Psoas muscle (tissue), 8 donors: ENCODE results near the gene GLUD1. TPM values are rescaled to one million over a fixed set of nuclear protein-coding genes. Genes with fewer than 3 reads are reported as not detected.
"Not testable (repeated sequence)": the region's sequence is repeated elsewhere in the genome, so short reads cannot be mapped to it uniquely, and the experiment has no call there.

Experiments
- ATAC-seq, 4 donors: fragments of 200-7000 bp; cut with Tn5 transposase; one replicate each; pipeline ENCODE4 v1.9.1; 2020; ENCODE audit warnings: moderate library complexity in 3 of 4, mild to moderate bottlenecking in 2 of 4
- DNase-seq, 2 donors: peaks; one replicate each; pipeline ENCODE4 v3.0.0-alpha.2; 2020
- H3K27ac ChIP-seq: fragments of 200-600 bp; one replicate; pipeline ENCODE4 v1.8.0; 2022
- H3K27me3 ChIP-seq, 3 donors: fragments of 200-600 bp in 1 of 3; one replicate each; pipeline versions ENCODE4 v1.6.1 to v1.8.0; 2013 to 2022; ENCODE audit warnings: low read length in 2 of 3, mild to moderate bottlenecking in 2 of 3, moderate library complexity in 1 of 3; ENCODE audit not compliant: insufficient read depth in 3 of 3
- H3K36me3 ChIP-seq, 2 donors: fragments of 200-600 bp in 1 of 2; one replicate each; pipeline versions ENCODE4 v1.6.1 to v1.8.0; 2013 to 2022; ENCODE audit warnings: low read depth in 1 of 2, mild to moderate bottlenecking in 1 of 2, moderate library complexity in 1 of 2; ENCODE audit not compliant: insufficient read depth in 1 of 2
- H3K4me1 ChIP-seq: fragments of 200-600 bp; one replicate; pipeline ENCODE4 v1.8.0; 2022
- H3K4me3 ChIP-seq: fragments of 200-600 bp; one replicate; pipeline ENCODE4 v1.8.0; 2022; ENCODE audit warnings: mild to moderate bottlenecking
- H3K9me3 ChIP-seq: fragments of 200-600 bp; one replicate; pipeline ENCODE4 v1.8.0; 2022
- CTCF ChIP-seq: fragments of 200-600 bp; IDR thresholded peaks from one replicate; pipeline ENCODE4 v1.8.0; 2022; ENCODE audit warnings: antibody characterized with exemption
- WGBS, 3 donors: extraction: QIAGEN DNeasy Blood & Tissue Kit; methylation state at CpG; one replicate each; pipeline versions ENCODE4 v1.1.6 to v1.1.7; 2013; 5-methylcytosine and 5-hydroxymethylcytosine counted together
- intact Hi-C, 2 donors: fragments of 100-400 bp; cut with DNase I; formaldehyde crosslinking; loops; one replicate each; pipeline versions ENCODE4 v1.11.0 to v1.14.2; 2022
- polyA plus RNA-seq, 3 donors: library from polyadenylated mRNA; stranded (reverse); fragments of 200-250 nt; gene quantifications; one replicate each; pipeline ENCODE4 v1.2.3, GENCODE V29; 2013
- total RNA-seq, 4 donors: library from RNA; stranded (reverse); fragmentation: NEBNext Ultra II Directional in 2 of 4; extraction: Animal tissue kit (Norgen Biotek cat#: 25700) in 2 of 4; gene quantifications; one replicate each; pipeline versions ENCODE4 v1.2.1 to v1.2.4, GENCODE V29; 2021 to 2023
- donor health status: healthy with polysubstance abuse.
- donor health status: DM: no; HTN: no; CAD: no; lungs with moderate emphysema.
- donor health status: Bipolar disorder and iron deficiency.
- donor health status: healthy.
- donor health status: DM: yes; HTN: yes; CAD: no.
- donor health status: DM: no; HTN: no; CAD: no.
- donor health status: DM: no; HTN: no; CAD: no.
- donor health status: DM: yes; HTN: yes; CAD: no.

The GLUD1 gene
- total and polyA plus RNA-seq, 7 donors = 42.3 to 70.8 (median 57.0) TPM

GRCh38 chr10:87054373-87055295, 40.0 kb downstream of the GLUD1 start:
- Histone ChIP-seq H3K9me3 (no peaks in the 10 kb centered on the region), H3K36me3 (peaks cover 4 to 99% of the 10 kb centered on the region in 2 donors), H3K27me3 (no peaks in the 10 kb centered on the region), H3K4me3 (no peak overlapping the region), H3K27ac (no peak overlapping the region), H3K4me1 (peaks cover 8% of the 10 kb centered on the region)
- no peak for TF ChIP-seq CTCF
- intact Hi-C loops = no loop called here
- WGBS, 3 donors = 84 to 88% (median 88%) methylated on average over 7 of the region's 7 CpGs
- no peak for DNase-seq
- ATAC-seq = peak in 3 of 4 donors; percentile 23 to 75 (median 70)

GRCh38 chr10:87053577-87054181, 41.0 kb downstream of the GLUD1 start:
- WGBS, 3 donors = 73 to 89% (median 81%) methylated on average over 7 of the region's 7 CpGs
- H3K36me3 ChIP-seq = peaks cover 4 to 98% of the 10 kb centered on the region in 2 donors
- H3K27me3 ChIP-seq = no peaks in the 10 kb centered on the region
- no peaks in the 10 kb centered on the region for H3K9me3 ChIP-seq
- no peak overlapping the region for H3K27ac ChIP-seq
- no peak overlapping the region for H3K4me3 ChIP-seq
- ATAC-seq (peak in 2 of 4 donors; percentile 57 to 61), DNase-seq (no peak)
- TF ChIP-seq CTCF = no peak
- intact Hi-C loops = no loop called here
- peaks cover 8% of the 10 kb centered on the region for H3K4me1 ChIP-seq

- Histone ChIP-seq H3K27ac (no peak overlapping the region), H3K36me3 (peaks cover 4 to 98% of the 10 kb centered on the region in 2 donors), H3K4me3 (no peak overlapping the region), H3K4me1 (peaks cover 8% of the 10 kb centered on the region), H3K9me3 (no peaks in the 10 kb centered on the region), H3K27me3 (no peaks in the 10 kb centered on the region)
- ATAC-seq (peak; percentile 56 to 89 (median 60)), DNase-seq (no peak)
- WGBS, 3 donors = 27 to 53% (median 39%) methylated on average over 3 of the region's 3 CpGs
- intact Hi-C loops = no loop called here
- TF ChIP-seq CTCF = no peak
Measured at GRCh38 chr10:87053111-87053510, 41.5 kb downstream of the GLUD1 start.

- intact Hi-C loops = no loop called here
- Histone ChIP-seq H3K9me3 (no peaks in the 10 kb centered on the region), H3K36me3 (peaks cover under 1 to 45% of the 10 kb centered on the region in 2 donors), H3K27me3 (no peaks in the 10 kb centered on the region), H3K4me1 (no peaks in the 10 kb centered on the region), H3K4me3 (no peak overlapping the region), H3K27ac (no peak overlapping the region)
- 97 to 99% (median 98%) methylated on average over 6 of the region's 6 CpGs for WGBS, 3 donors
- no peak for ATAC-seq
- no peak for TF ChIP-seq CTCF
- DNase-seq = no peak
Measured at GRCh38 chr10:87045434-87045938, 49.2 kb downstream of the GLUD1 start.

GRCh38 chr10:87043579-87043978, 51.1 kb downstream of the GLUD1 start:
- WGBS, 3 donors = 94 to 96% (median 95%) methylated on average over 7 of the region's 7 CpGs
- H3K4me3 ChIP-seq, H3K9me3 ChIP-seq, H3K27me3 ChIP-seq, H3K4me1 ChIP-seq, H3K27ac ChIP-seq, DNase-seq, ATAC-seq, intact Hi-C loops: not testable (repeated sequence)
- H3K36me3 ChIP-seq = peaks cover 0 to 27% of the 10 kb centered on the region in 2 donors
